ENCODE data around the gene KSR2. TPM values are rescaled to one million over a fixed set of nuclear protein-coding genes. Genes with fewer than 3 reads are reported as not detected.

The KSR2 gene
- total RNA-seq, 1 donor from 2014 or later: 0.30 TPM

- H3K9me3 Mint-ChIP-seq: no peaks in the 10 kb centered on the region
- no peaks in the 10 kb centered on the region for H4K20me1 ChIP-seq (ENCODE audit: low read depth)
- H3K27ac Mint-ChIP-seq: no peak overlapping the region
These were observed 67.2 kb downstream of the KSR2 start for GRCh38 chr12:117901631-117902030.

GRCh38 chr12:117900561-117900960 is 68.2 kb downstream of the KSR2 start:
- H3K9me3 ChIP-seq (ENCODE audit: low read depth): no peaks in the 10 kb centered on the region
- Mint-ChIP-seq H3K27ac (no peak overlapping the region), H3K4me1 (peaks cover 3% of the 10 kb centered on the region), H3K27me3 (ENCODE audit: insufficient read depth, low read depth) (peaks cover 3% of the 10 kb centered on the region), H3K36me3 (no peaks in the 10 kb centered on the region), H3K9me3 (no peaks in the 10 kb centered on the region), H3K4me3 (no peak overlapping the region)
- H3K4me1 ChIP-seq: no peaks in the 10 kb centered on the region
- no peak overlapping the region for H3K9ac ChIP-seq
- TF ChIP-seq EZH2phosphoT487 (IDR thresholded peaks at IDR 0.05) (no peak), EZH2 (IDR thresholded peaks at IDR 0.05) (no peak), CTCF (IDR thresholded peaks at IDR 0.05) (no peak)
- H2AFZ ChIP-seq (replicated peaks): no peak overlapping the region
- H3K4me3 ChIP-seq: no peak overlapping the region
- no peaks in the 10 kb centered on the region for H3K36me3 ChIP-seq
- no peaks in the 10 kb centered on the region for H3F3A ChIP-seq (ENCODE audit: low read depth)
- no peaks in the 10 kb centered on the region for H4K20me1 ChIP-seq (ENCODE audit: low read depth)
- no peaks in the 10 kb centered on the region for H3K79me2 ChIP-seq (ENCODE audit: low read depth)
- H3K27ac ChIP-seq: no peak overlapping the region
- H3K27me3 ChIP-seq: no peaks in the 10 kb centered on the region
- DNase-seq (ENCODE audit: low spot score): no peak
- H3K4me2 ChIP-seq: no peak overlapping the region

More at GRCh38 chr12:117901631-117902030, 67.2 kb downstream of the KSR2 start:
- Histone ChIP-seq H3F3A (ENCODE audit: low read depth) (no peaks in the 10 kb centered on the region), H3K36me3 (no peaks in the 10 kb centered on the region), H3K4me1 (no peaks in the 10 kb centered on the region), H3K4me2 (no peak overlapping the region), H3K9me3 (ENCODE audit: low read depth) (no peaks in the 10 kb centered on the region), H3K27me3 (no peaks in the 10 kb centered on the region), H2AFZ (replicated peaks) (no peak overlapping the region), H3K27ac (no peak overlapping the region), H3K79me2 (ENCODE audit: low read depth) (no peaks in the 10 kb centered on the region), H3K9ac (no peak overlapping the region), H3K4me3 (no peak overlapping the region)
- Mint-ChIP-seq H3K4me3 (no peak overlapping the region), H3K4me1 (peaks cover 3% of the 10 kb centered on the region), H3K27me3 (ENCODE audit: insufficient read depth, low read depth) (no peaks in the 10 kb centered on the region), H3K36me3 (no peaks in the 10 kb centered on the region)
- DNase-seq (ENCODE audit: low spot score): no peak
- TF ChIP-seq EZH2phosphoT487 (IDR thresholded peaks at IDR 0.05): no peak
- TF ChIP-seq CTCF (IDR thresholded peaks at IDR 0.05): no peak
- no peak for TF ChIP-seq EZH2 (IDR thresholded peaks at IDR 0.05)

GRCh38 chr12:117897372-117898161 is 71.2 kb downstream of the KSR2 start:
- H3K9ac ChIP-seq: no peak overlapping the region
- no peak for DNase-seq (ENCODE audit: low spot score)
- no peak for TF ChIP-seq CTCF (IDR thresholded peaks at IDR 0.05)
- no peak for TF ChIP-seq EZH2phosphoT487 (IDR thresholded peaks at IDR 0.05)
- no peak for TF ChIP-seq EZH2 (IDR thresholded peaks at IDR 0.05)
- no peaks in the 10 kb centered on the region for H3K27me3 ChIP-seq
- H3K27ac ChIP-seq: no peak overlapping the region
- Mint-ChIP-seq H3K4me3 (no peak overlapping the region), H3K9me3 (no peaks in the 10 kb centered on the region), H3K4me1 (peaks cover 3% of the 10 kb centered on the region), H3K27ac (no peak overlapping the region), H3K27me3 (ENCODE audit: insufficient read depth, low read depth) (peaks cover 3% of the 10 kb centered on the region), H3K36me3 (no peaks in the 10 kb centered on the region)
- no peak overlapping the region for H3K4me3 ChIP-seq
- H3K4me1 ChIP-seq: no peaks in the 10 kb centered on the region
- no peaks in the 10 kb centered on the region for H4K20me1 ChIP-seq (ENCODE audit: low read depth)
- no peaks in the 10 kb centered on the region for H3K36me3 ChIP-seq
- no peaks in the 10 kb centered on the region for H3K9me3 ChIP-seq (ENCODE audit: low read depth)
- no peaks in the 10 kb centered on the region for H3K79me2 ChIP-seq (ENCODE audit: low read depth)
- H2AFZ ChIP-seq (replicated peaks): no peak overlapping the region
- H3F3A ChIP-seq (ENCODE audit: low read depth): no peaks in the 10 kb centered on the region
- H3K4me2 ChIP-seq: no peak overlapping the region
